GM12874 (cell line): ENCODE data around the gene TOP2B.

Experiments used
- TF ChIP-seq, protein P1 (sequence below): IDR thresholded peaks from 2 replicates; pipeline ENCODE4 v1.5.1; 2011; ENCODE audit warnings: low read depth, mild to moderate bottlenecking, control low read depth, low read length, moderate library complexity; ENCODE audit not compliant: insufficient read depth

Gene TOP2B

DNA sequence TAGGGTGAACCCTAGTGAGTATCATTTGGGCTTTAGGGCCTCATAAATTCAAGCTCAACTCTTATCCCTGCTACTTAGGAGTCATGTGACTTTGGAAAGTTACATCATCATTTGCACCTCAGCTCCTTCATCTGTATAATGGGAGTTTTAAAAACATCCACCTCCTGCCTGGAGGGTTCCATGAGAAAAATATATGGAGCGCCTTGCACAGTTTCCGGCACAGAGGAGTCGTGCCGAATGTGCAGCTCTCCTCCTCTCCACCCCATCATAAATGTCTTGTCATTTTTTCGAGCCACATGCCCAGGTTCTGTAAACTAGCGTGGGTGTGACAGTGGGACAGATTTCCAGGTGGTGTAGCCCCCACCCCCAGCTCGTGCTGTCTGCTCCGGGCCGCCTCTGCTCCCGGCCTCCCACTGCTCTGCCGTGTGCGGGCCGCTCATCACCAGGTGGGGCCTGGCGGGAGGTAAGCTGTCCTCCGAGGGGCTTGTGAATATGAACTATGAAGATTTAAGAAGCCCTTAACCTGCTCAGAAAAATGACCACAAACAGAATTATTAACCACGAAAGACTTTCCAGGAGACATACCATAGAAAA is 90.4 kb downstream of the TOP2B start:
- TF ChIP-seq, protein P1, sequence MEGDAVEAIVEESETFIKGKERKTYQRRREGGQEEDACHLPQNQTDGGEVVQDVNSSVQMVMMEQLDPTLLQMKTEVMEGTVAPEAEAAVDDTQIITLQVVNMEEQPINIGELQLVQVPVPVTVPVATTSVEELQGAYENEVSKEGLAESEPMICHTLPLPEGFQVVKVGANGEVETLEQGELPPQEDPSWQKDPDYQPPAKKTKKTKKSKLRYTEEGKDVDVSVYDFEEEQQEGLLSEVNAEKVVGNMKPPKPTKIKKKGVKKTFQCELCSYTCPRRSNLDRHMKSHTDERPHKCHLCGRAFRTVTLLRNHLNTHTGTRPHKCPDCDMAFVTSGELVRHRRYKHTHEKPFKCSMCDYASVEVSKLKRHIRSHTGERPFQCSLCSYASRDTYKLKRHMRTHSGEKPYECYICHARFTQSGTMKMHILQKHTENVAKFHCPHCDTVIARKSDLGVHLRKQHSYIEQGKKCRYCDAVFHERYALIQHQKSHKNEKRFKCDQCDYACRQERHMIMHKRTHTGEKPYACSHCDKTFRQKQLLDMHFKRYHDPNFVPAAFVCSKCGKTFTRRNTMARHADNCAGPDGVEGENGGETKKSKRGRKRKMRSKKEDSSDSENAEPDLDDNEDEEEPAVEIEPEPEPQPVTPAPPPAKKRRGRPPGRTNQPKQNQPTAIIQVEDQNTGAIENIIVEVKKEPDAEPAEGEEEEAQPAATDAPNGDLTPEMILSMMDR = no peak

DNA sequence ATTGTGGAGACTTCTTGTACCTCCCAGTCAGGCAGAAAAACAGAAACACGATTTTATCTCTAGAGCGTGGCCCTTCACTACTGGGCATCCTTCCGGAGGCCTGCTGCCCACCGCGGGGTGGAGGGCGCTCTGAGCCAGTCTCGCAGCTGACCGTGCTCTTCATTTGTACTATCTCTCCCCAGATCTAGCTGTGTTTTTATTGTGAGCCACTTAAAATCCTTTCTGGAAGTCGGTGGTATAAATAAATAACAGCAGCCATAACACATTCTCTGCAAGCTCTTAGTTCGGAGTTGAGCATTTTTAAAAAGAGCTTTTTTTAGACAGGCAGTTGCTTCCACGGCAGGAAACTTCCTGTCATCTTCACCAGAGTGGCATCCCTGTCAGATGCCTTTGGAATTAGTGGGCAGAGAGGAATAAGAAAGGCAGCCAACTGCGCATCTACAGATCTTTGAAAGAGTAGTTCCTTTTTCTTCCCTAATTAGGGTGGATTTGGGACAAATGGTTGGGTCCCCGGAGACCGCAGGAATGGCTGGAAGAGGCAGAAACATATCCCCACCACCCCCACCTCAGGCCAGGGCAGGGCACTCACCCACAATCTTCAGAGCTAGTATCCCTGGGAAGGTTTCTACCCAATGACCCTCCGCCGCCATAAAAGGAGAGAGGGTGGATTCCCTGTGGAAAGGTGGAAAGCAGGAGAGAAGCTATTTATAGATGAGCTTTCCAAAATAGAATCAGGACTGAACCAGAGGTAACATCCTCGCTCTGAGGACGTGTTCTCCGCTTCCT is 91.1 kb downstream of the TOP2B start:
- TF ChIP-seq, protein P1 = no peak

DNA sequence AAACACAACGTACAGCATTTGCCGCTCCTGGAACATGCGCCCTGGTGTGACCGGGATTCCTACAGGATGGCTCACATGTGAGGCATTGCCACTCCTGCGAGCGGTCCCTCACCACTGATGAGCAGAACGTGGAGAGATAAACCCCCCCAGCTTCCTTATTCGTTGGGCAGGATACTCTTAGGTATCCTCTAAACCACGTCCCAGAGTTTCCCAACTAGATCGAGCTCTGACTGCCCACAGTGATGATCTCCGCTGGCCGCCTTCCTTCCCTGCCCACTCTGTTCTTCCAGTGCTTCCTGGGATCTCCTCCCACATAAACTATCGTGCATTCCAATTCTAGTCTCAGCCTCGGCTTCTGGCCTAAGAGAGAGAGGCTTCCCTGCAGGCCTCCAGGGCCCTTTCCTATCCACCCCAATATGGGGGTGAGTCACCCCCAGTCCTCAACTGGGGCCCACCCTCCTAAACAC is 91.8 kb downstream of the TOP2B start:
- TF ChIP-seq, protein P1 = no peak

DNA sequence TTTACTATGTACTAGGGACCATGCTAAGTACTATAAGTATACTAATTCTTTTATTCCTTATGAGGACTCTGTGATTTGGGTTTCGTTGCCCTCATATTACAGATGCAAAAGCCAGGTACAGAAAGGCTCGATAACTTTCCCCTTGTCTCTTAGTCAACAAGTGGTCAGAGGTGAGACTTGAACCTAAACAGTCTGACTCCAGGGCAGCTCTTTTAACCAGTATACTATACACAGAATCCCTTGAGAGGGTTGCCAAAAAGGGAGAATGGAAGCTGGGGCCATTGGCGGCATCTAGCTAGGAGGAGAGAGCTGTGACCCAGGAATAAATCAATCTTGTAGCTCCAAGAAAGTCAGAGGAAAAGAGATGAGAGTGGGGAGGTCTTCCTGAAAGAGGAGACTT is 92.4 kb downstream of the TOP2B start:
- TF ChIP-seq, protein P1 = no peak

DNA sequence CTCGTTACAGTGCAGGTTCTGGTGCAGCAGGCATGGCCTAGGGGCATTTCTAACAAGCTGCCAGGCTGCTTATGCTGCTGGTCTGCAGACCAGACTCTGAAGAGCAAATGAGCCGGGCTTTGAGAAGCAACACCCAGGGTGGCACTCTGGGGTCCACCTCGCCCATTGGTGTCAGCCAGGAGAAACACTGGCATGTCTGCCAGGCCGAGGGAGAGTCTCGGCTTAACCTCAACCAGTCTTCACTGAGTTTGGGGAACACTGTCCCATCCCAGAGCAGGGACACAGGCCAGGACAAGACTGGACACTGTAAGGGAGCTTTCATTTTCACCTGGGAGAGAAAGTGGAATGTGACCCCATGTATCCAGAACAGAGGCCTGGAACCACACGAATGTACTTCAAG is 93.4 kb downstream of the TOP2B start:
- TF ChIP-seq, protein P1 = no peak

DNA sequence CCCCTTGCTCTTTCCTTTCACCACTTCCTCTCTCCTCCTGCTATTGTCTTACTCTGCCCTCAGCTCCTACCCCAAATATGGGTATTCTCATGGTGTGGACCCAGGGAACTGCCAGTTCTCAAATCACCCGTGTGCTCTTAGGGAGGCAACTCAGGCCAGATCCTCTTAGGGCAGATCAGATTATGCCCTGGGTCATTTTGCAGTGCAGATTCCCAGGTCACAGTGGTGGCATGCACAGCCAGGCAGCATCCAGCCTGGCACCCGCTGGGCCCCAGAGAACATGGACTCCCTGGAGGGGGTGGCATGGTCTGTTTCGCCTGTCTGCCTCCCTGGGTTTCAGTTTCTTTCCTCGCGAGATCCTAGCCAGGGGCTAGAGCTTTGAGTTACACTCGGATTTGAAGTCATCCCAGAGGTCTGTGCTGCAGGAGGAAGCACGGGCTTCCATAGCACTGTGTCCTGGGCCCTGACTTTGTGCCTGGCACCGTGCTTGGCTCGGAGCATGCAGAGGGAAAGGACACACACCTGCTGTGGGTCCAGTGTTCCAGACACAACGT is 96.1 kb downstream of the TOP2B start:
- TF ChIP-seq, protein P1 = no peak

DNA sequence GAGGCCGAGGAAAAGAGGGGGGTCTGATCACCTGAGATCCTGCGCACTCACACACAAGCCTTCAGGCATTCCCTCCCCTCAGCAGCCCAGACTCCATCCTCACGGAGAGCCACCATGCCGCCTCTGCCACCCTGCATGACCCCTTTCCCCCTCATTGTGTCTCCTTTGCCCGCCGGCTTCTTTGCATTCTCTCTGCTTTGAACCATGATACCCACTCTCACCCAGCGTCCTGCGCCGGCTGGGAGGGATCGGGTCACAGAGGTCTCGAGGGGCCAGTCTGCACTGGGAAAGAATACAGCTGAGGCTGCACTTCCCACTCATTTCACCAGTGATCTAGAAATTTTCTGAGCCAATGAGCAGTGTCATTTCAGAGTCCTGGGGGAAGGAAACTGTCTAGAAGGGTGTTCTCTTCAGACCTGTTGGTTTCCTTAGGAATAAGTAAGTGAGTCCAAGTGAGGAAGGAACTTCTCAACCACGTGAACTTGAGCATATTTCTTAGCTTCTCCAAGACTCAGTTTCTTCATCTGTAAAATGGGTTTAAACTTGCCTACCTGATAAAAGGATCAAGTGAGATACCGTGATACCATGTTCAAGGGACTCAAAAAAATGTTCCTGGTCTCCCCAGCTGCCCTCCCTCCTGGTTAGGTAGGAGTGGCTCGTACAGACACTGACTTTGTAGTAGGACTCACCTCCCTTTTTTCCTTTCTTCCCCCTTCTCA is 96.7 kb downstream of the TOP2B start:
- TF ChIP-seq, protein P1 = no peak
